ENCODE data around the gene PLCB3.

DNA sequence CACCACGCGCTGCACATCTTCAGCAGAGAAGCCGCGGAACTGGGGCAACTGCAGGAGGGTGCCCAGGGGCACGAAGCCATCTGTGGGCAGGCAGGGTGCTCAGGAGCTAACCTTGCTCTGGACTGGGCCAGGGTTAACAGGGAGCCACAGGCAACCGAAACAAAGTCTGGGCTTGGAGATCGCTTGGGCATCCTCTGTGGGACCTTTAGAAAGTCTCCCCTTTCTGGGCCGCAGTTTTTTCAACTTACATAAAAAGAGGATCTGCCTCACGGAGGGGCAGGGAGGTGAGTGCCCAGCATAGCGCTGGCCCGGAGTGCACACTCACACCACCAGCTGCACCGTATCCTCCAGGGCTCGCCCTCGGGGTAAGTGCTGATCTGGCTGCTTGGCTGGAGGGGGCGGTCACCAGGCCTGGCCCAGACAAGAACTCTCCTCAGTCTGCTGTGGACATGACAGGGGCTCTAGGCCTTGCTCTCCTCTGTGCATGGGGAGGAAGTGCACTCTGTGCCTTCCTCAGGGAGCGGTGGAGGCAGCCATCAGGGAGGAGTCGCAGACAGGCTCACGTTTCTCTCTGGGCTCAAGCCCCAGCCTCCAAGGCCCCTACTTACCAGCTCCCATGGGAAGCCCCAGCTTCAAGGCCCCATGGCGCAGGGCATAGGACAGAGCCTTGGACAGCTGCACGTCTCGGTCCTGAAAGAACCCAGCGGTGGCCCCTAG, 26.3 kb upstream of the PLCB3 start:
- TF ChIP-seq, protein P1, sequence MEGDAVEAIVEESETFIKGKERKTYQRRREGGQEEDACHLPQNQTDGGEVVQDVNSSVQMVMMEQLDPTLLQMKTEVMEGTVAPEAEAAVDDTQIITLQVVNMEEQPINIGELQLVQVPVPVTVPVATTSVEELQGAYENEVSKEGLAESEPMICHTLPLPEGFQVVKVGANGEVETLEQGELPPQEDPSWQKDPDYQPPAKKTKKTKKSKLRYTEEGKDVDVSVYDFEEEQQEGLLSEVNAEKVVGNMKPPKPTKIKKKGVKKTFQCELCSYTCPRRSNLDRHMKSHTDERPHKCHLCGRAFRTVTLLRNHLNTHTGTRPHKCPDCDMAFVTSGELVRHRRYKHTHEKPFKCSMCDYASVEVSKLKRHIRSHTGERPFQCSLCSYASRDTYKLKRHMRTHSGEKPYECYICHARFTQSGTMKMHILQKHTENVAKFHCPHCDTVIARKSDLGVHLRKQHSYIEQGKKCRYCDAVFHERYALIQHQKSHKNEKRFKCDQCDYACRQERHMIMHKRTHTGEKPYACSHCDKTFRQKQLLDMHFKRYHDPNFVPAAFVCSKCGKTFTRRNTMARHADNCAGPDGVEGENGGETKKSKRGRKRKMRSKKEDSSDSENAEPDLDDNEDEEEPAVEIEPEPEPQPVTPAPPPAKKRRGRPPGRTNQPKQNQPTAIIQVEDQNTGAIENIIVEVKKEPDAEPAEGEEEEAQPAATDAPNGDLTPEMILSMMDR (IDR thresholded peaks at IDR 0.05; ENCODE audit: insufficient read depth, low read depth, low read length), result no peak
- no peak for TF ChIP-seq EZH2 (IDR thresholded peaks at IDR 0.05; ENCODE audit: insufficient read depth, low read length)

Measured in astrocyte (in vitro differentiated cells and primary cell).